ENCODE data around the gene HDAC9. TPM values are rescaled to one million over a fixed set of nuclear protein-coding genes. Genes with fewer than 3 reads are reported as not detected.
A peak's percentile ranks its signal among the peaks of the same experiment; 100 is the strongest.

Gene HDAC9
- total RNA-seq, 1 donor from 2014 or later = 27.6 TPM

- H3K27ac ChIP-seq (ENCODE audit: low read depth, low read length) = peak overlapping the region; percentile 100
- no peaks in the 10 kb centered on the region for H3K9me3 ChIP-seq (ENCODE audit: insufficient read depth, low read depth, low read length)
- Mint-ChIP-seq H3K9me3 (ENCODE audit: unreplicated experiment) (no peaks in the 10 kb centered on the region), H3K27ac (ENCODE audit: unreplicated experiment) (peak overlapping the region; percentile 100), H3K4me3 (ENCODE audit: unreplicated experiment) (peak overlapping the region; percentile 92), H3K36me3 (ENCODE audit: low read depth, unreplicated experiment) (no peaks in the 10 kb centered on the region), H3K27me3 (ENCODE audit: low read depth, unreplicated experiment) (no peaks in the 10 kb centered on the region), H3K4me1 (ENCODE audit: low read depth, unreplicated experiment) (peaks cover 28% of the 10 kb centered on the region)
- TF ChIP-seq EZH2 (IDR thresholded peaks at IDR 0.05; ENCODE audit: insufficient read depth, low read length) = no peak
- no peak for TF ChIP-seq CTCF (IDR thresholded peaks at IDR 0.05; ENCODE audit: insufficient read depth, low read depth, low read length)
- no peaks in the 10 kb centered on the region for H3K27me3 ChIP-seq (ENCODE audit: insufficient read depth, low read length)
- H2AFZ ChIP-seq (ENCODE audit: low read depth, low read length) = no peak overlapping the region
- peaks cover 55% of the 10 kb centered on the region for H3K79me2 ChIP-seq (ENCODE audit: insufficient read depth, low read length)
- FAIRE-seq = no peak
- DNase-seq (ENCODE audit: low read depth) = no peak
- H3K4me3 ChIP-seq (ENCODE audit: insufficient read depth, low read depth, low read length) = peak overlapping the region; percentile 75
- peaks cover 27% of the 10 kb centered on the region for H3K4me1 ChIP-seq (ENCODE audit: insufficient read depth, low read length)
- no peak overlapping the region for H3K9ac ChIP-seq (ENCODE audit: low read length)
- no peaks in the 10 kb centered on the region for H4K20me1 ChIP-seq (ENCODE audit: insufficient read depth, low read length)
- H3K36me3 ChIP-seq (ENCODE audit: insufficient read depth, low read length) = no peaks in the 10 kb centered on the region
- H3K4me2 ChIP-seq (ENCODE audit: low read length) = peak overlapping the region; percentile 87
These were observed 16.0 kb downstream of the HDAC9 start for GRCh38 chr7:18511351-18512140.

GRCh38 chr7:18513343-18513742 is 17.8 kb downstream of the HDAC9 start:
- H3K27ac Mint-ChIP-seq (ENCODE audit: unreplicated experiment) = no peak overlapping the region
- no peak overlapping the region for H3K4me3 ChIP-seq (ENCODE audit: insufficient read depth, low read depth, low read length)
- no peak for FAIRE-seq
- peaks cover 22% of the 10 kb centered on the region for H3K4me1 Mint-ChIP-seq (ENCODE audit: low read depth, unreplicated experiment)
- H3K9me3 Mint-ChIP-seq (ENCODE audit: unreplicated experiment) = no peaks in the 10 kb centered on the region
- H3K27me3 Mint-ChIP-seq (ENCODE audit: low read depth, unreplicated experiment) = no peaks in the 10 kb centered on the region
- no peaks in the 10 kb centered on the region for H3K36me3 Mint-ChIP-seq (ENCODE audit: low read depth, unreplicated experiment)
- H3K4me3 Mint-ChIP-seq (ENCODE audit: unreplicated experiment) = peak overlapping the region; percentile 28
- no peak for DNase-seq (ENCODE audit: low read depth)
- no peak overlapping the region for H3K4me2 ChIP-seq (ENCODE audit: low read length)
- H3K4me1 ChIP-seq (ENCODE audit: insufficient read depth, low read length) = peaks cover 17% of the 10 kb centered on the region
- H3K36me3 ChIP-seq (ENCODE audit: insufficient read depth, low read length) = no peaks in the 10 kb centered on the region
- H3K9ac ChIP-seq (ENCODE audit: low read length) = no peak overlapping the region
- no peak overlapping the region for H3K27ac ChIP-seq (ENCODE audit: low read depth, low read length)
- no peaks in the 10 kb centered on the region for H4K20me1 ChIP-seq (ENCODE audit: insufficient read depth, low read length)
- no peaks in the 10 kb centered on the region for H3K9me3 ChIP-seq (ENCODE audit: insufficient read depth, low read depth, low read length)
- no peak overlapping the region for H2AFZ ChIP-seq (ENCODE audit: low read depth, low read length)
- TF ChIP-seq EZH2 (IDR thresholded peaks at IDR 0.05; ENCODE audit: insufficient read depth, low read length) = no peak
- TF ChIP-seq CTCF (IDR thresholded peaks at IDR 0.05; ENCODE audit: insufficient read depth, low read depth, low read length) = no peak
- H3K79me2 ChIP-seq (ENCODE audit: insufficient read depth, low read length) = peaks cover 63% of the 10 kb centered on the region
- H3K27me3 ChIP-seq (ENCODE audit: insufficient read depth, low read length) = no peaks in the 10 kb centered on the region

GRCh38 chr7:18515067-18515466 is 19.5 kb downstream of the HDAC9 start:
- H3K4me1 Mint-ChIP-seq (ENCODE audit: low read depth, unreplicated experiment) = peaks cover 16% of the 10 kb centered on the region
- no peaks in the 10 kb centered on the region for H3K9me3 Mint-ChIP-seq (ENCODE audit: unreplicated experiment)
- Histone ChIP-seq H3K4me1 (ENCODE audit: insufficient read depth, low read length) (peaks cover 8% of the 10 kb centered on the region), H3K27me3 (ENCODE audit: insufficient read depth, low read length) (no peaks in the 10 kb centered on the region), H2AFZ (ENCODE audit: low read depth, low read length) (no peak overlapping the region), H3K9me3 (ENCODE audit: insufficient read depth, low read depth, low read length) (no peaks in the 10 kb centered on the region), H4K20me1 (ENCODE audit: insufficient read depth, low read length) (no peaks in the 10 kb centered on the region), H3K4me3 (ENCODE audit: insufficient read depth, low read depth, low read length) (no peak overlapping the region), H3K4me2 (ENCODE audit: low read length) (peak overlapping the region; percentile 24), H3K79me2 (ENCODE audit: insufficient read depth, low read length) (peaks cover 59% of the 10 kb centered on the region), H3K27ac (ENCODE audit: low read depth, low read length) (no peak overlapping the region), H3K36me3 (ENCODE audit: insufficient read depth, low read length) (no peaks in the 10 kb centered on the region), H3K9ac (ENCODE audit: low read length) (no peak overlapping the region)
- no peak overlapping the region for H3K4me3 Mint-ChIP-seq (ENCODE audit: unreplicated experiment)
- DNase-seq (ENCODE audit: low read depth) = peak; percentile 62
- FAIRE-seq = peak; percentile 95
- TF ChIP-seq EZH2 (IDR thresholded peaks at IDR 0.05; ENCODE audit: insufficient read depth, low read length) = no peak
- TF ChIP-seq CTCF (IDR thresholded peaks at IDR 0.05; ENCODE audit: insufficient read depth, low read depth, low read length) = no peak
- H3K27me3 Mint-ChIP-seq (ENCODE audit: low read depth, unreplicated experiment) = no peaks in the 10 kb centered on the region
- H3K27ac Mint-ChIP-seq (ENCODE audit: unreplicated experiment) = no peak overlapping the region
- H3K36me3 Mint-ChIP-seq (ENCODE audit: low read depth, unreplicated experiment) = no peaks in the 10 kb centered on the region

Data from astrocyte (in vitro differentiated cells and primary cell).